AG04449 (cell line): ENCODE data around the gene OR2L13.

Experiments used
- CTCF ChIA-PET: fragments of 350-600 bp; formaldehyde crosslinking; extraction: SDS; loops from one replicate; lab custom pipeline; 2021; ENCODE audit warnings: antibody characterized with exemption; lab: Yijun Ruan, JAX
- POLR2A ChIA-PET: fragments of 400-600, 350-600 bp; formaldehyde crosslinking; extraction: SDS; loops from one replicate; lab custom pipeline; 2020; ENCODE audit warnings: antibody characterized with exemption, inconsistent platforms; lab: Yijun Ruan, JAX
- DNase-seq: peaks from one replicate; pipeline ENCODE4 v3.0.0-alpha.2; 2010; ENCODE audit warnings: low read depth, low spot score
- H3K4me3 ChIP-seq: 2 replicates; pipeline ENCODE4 v1.5.1; 2011; ENCODE audit warnings: low read depth, mild to moderate bottlenecking, control low read depth, low read length
- TF ChIP-seq, protein P1 (sequence below): IDR thresholded peaks from one replicate; pipeline ENCODE4 v1.5.1; 2011; ENCODE audit warnings: mild to moderate bottlenecking, moderate library complexity, low read length, control low read depth, inconsistent platforms; ENCODE audit not compliant: insufficient read depth; ENCODE audit errors: missing control alignments

The OR2L13 gene

DNA sequence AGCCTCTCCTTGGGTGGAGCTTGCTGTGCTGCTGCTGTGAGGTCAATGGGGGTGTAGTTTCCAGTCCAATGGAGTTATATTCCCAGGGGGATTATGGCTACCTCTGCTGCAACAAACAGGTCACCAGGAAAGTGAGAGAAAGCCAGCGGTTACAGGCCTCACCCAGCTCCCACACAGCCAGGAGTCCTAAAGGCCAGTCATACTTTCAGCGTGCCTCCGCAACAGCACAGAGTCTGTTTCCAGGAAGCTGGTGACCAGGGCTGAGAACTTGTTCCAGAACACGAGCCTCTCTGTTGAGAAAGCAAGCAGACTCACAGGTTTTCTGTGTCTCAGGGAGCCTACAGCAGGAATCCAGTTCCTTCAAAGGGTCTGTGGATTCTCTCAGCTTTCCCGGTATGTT, 32.7 kb downstream of the OR2L13 start:
- POLR2A ChIA-PET = no interaction called here
- CTCF ChIA-PET = no interaction called here
- H3K4me3 ChIP-seq = no peak overlapping the region
- TF ChIP-seq, protein P1, sequence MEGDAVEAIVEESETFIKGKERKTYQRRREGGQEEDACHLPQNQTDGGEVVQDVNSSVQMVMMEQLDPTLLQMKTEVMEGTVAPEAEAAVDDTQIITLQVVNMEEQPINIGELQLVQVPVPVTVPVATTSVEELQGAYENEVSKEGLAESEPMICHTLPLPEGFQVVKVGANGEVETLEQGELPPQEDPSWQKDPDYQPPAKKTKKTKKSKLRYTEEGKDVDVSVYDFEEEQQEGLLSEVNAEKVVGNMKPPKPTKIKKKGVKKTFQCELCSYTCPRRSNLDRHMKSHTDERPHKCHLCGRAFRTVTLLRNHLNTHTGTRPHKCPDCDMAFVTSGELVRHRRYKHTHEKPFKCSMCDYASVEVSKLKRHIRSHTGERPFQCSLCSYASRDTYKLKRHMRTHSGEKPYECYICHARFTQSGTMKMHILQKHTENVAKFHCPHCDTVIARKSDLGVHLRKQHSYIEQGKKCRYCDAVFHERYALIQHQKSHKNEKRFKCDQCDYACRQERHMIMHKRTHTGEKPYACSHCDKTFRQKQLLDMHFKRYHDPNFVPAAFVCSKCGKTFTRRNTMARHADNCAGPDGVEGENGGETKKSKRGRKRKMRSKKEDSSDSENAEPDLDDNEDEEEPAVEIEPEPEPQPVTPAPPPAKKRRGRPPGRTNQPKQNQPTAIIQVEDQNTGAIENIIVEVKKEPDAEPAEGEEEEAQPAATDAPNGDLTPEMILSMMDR = no peak
- DNase-seq = no peak

DNA sequence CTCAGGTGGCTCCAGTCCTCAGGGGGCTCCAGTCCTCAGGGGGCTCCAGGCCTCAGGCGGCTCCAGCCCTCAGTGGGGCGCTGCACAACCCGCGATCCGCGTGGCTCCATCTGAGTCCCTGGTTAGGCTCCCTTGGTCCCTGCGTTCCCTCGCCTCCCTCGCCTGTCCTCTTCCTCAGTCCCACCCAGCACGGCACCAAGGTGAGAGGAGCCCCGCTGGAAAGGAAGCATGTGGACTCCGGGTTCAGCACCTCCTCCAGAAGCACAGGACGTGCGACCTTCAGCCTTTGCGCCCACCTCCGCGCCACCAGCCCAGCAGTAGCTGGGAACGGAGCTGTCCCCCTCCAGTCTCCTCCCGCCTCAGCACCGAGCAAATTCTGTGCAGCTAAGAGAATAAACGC, 41.8 kb downstream of the OR2L13 start:
- CTCF ChIA-PET = no interaction called here

DNA sequence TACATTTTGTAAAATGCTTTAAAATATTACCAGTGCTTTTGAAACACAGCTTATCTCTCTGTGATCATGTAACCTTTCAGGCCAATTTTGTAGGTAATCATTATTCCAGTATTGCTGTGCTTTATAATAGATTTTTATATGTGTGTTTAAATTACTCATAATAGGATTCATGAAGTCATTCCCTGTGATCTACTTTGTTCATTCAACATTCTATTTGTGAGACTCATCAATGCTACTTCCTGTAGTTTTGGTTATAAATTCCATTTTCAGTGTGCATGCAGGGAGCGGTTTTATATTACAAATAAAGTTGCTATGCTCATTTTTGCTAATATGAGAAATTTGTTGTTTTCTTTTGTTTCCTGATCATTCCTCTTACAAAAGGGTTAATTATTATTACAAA, 45.9 kb downstream of the OR2L13 start:
- no peak overlapping the region for H3K4me3 ChIP-seq
- TF ChIP-seq, protein P1 = no peak
- CTCF ChIA-PET = no interaction called here
- POLR2A ChIA-PET = no interaction called here
- no peak for DNase-seq

More for the DNA sequence above, 41.8 kb downstream of the OR2L13 start:
- no peak overlapping the region for H3K4me3 ChIP-seq
- POLR2A ChIA-PET = no interaction called here
- TF ChIP-seq, protein P1 = no peak
- no peak for DNase-seq

DNA sequence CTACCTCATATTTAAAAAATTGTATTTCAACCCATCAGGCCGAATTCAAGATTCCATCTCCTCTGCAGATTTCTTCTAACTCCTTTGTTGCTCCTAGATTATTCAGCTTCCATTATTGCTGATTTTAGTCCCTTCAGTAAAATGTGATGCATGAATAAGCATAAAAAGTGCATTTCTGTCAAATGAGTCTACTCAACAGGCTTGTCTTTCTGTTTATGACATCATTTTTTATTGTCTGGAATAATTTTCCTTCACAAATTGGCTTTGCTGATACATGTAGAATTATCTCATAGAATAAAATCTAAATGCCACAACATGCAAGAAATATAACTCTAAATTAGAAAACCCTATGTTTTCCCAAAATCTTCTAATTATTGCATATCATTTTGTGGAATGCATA, 48.3 kb downstream of the OR2L13 start:
- ChIA-PET CTCF (no interaction called here), POLR2A (no interaction called here)
- no peak overlapping the region for H3K4me3 ChIP-seq
- no peak for DNase-seq
- TF ChIP-seq, protein P1 = no peak

DNA sequence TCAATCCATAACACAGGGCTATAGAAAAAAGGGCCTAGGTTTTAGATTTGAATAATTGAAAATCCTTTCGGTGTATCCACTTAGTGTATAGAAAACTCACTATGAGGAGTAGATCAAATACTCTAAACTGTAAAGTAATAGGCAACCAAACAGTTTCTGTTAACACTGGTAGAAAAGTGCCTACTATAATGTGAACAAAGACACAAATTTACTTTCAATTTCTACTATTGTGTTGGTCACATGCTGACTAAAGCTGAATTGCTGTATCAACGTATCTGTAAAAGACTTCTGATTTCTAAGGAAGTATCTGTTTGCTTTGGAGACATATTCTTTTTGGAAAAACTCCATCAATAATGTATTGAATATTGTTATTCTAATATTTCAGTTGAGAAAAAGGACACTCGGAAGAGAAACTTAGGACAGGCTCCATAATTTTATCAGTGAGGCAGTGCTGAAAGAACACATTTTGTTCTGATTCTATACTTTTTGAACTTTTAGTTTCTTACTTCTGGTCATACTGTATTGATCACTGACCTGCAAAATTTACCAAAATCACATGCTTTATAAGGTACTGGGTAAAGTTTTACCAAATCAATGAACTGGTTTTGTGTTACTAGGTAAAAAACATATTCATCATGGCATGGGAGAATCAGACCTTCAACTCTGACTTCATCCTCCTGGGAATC, 49.7 kb downstream of the OR2L13 start, which contains the start of gene OR2M5:
TSS of gene OR2M5 (plus strand) at position 636 of the 686 bp plus-strand sequence. CDS start at position 636, 0 bp downstream.
- ChIA-PET POLR2A (no interaction called here), CTCF (no interaction called here)
- TF ChIP-seq, protein P1 = no peak
- H3K4me3 ChIP-seq = no peak within 1 kb of the TSS
- no peak for DNase-seq
